M059J (cell line): ENCODE measurements around the gene SLC39A6. TPM values are rescaled to one million over a fixed set of nuclear protein-coding genes. Genes with fewer than 3 reads are reported as not detected.
"Not testable (repeated sequence)": the region's sequence is repeated elsewhere in the genome, so short reads cannot be mapped to it uniquely, and the experiment has no call there.

Experiments
- DNase-seq: peaks from one replicate; pipeline ENCODE4 v3.0.0-alpha.2; 2012; ENCODE audit warnings: low read depth
- total RNA-seq: library from RNA; depleted of rRNA; stranded (reverse); fragments of >200 nt; shearing (Covaris generic); gene quantifications from 2 replicates; pipeline ENCODE4 v1.2.3, GENCODE V29; 2014; rRNA removed

SLC39A6 gene
- total RNA-seq, result 80.1 and 101 TPM in 2 replicates

- peak; percentile 95 for DNase-seq
Measured at GRCh38 chr18:36129300-36130038, at the start of gene SLC39A6, which contains the start of gene ELP2. Gene SLC39A6, minus strand, starts transcription at chr18:36129340. Its CDS starts 2,333 bp downstream, at chr18:36127007. Gene ELP2, plus strand, starts transcription at chr18:36129899. Its CDS starts 35 bp downstream, at chr18:36129934.

GRCh38 chr18:36177913-36178312 lies 48.8 kb upstream of the SLC39A6 start:
- no peak for DNase-seq

GRCh38 chr18:36176711-36177110 lies 47.6 kb upstream of the SLC39A6 start:
- DNase-seq, result peak; percentile 97

- peak; percentile 84 for DNase-seq
Measured at GRCh38 chr18:36176177-36176584, 47.0 kb upstream of the SLC39A6 start.

DNA sequence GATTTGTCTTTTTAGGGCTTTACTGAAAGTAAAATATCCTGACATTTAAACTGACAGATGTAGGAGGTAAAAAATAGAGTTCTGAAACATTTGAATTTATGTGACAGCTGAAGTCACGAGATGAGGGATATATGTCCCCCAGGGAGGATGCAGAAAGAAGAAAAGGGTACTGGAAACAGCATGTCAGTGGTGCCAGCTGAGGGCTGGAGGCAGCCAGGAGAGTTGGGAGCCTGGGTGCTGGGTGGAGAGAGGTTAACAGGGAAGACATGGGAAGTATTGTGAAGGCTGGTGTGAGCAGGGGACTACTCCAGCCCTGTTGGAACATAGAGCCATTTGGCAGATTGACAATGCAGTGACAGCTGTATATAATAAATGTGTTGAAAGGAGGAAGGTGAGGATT lies 46.3 kb upstream of the SLC39A6 start:
- no peak for DNase-seq

DNA sequence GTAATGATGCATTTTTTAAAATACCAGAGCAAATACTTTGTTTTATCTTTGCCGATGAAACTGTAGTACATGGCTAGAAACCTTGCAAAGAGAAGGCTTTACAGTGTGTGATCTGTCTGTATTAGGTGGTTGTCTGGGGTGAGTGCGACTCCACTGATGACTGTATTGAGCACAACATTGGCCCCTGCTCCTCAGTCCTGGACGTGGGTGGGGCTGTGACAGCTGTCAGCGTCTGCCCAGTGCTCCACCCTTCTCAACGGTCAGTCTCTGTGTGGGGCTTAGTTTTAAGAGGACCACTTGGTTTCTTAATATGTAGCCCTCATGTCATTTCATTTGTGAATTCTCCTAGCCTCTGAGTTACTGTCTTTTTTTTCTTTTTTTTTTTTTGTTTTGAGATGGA lies 40.8 kb upstream of the SLC39A6 start:
- DNase-seq, result no peak

GRCh38 chr18:36168296-36168695 lies 39.2 kb upstream of the SLC39A6 start:
- not testable (repeated sequence) for DNase-seq

DNA sequence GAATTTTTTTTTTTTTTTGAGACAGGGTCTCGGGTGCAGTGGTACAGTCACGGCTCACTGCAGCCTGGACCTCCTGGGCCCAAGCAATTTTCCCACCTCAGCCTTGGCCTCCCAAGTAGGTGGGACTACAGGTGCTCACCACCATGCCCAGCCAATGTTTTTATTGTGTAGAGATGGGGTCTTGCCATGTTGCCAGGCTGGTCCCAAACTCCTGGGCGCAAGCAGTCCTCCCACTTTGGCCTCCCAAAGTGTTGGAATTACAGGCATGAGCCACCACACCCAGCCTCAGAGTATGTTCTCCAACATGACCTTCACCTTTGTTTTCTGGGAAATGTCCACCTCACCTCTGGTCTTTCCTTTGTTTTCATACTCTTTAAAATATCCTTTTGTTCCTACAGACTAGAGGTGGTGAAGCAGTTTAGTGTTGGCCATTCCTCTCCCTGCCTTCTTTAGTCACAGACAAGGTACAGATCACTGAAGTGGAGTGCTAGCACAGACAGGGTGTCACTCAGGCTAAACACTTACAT lies 38.6 kb upstream of the SLC39A6 start:
- DNase-seq, result no peak

GRCh38 chr18:36162981-36163380 lies 33.8 kb upstream of the SLC39A6 start:
- no peak for DNase-seq

DNA sequence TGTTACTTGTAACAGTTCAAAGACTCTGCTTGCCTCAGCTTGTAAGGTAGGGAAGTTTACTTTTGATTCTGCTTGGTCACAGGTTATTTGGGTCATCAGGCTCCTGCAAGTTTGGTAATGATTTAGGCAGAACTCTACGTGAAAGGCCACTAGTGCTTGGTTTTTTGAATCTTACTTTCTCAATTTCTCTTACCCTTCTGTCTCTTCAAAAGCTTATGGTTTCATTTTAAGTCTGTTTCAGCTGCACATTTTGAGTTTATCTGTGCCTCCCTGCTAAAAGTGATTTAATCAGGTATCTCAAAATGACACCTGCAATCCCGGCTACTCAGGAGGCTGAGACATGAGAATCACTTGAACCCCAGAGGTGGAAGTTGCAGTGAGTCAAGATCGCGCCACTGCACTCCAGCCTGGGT lies 31.8 kb upstream of the SLC39A6 start:
- DNase-seq, result no peak

- DNase-seq, result peak; percentile 72
Measured at GRCh38 chr18:36158266-36158867, 29.2 kb upstream of the SLC39A6 start.

- no peak for DNase-seq
Measured at GRCh38 chr18:36157441-36157840, 28.3 kb upstream of the SLC39A6 start.

- peak; percentile 39 for DNase-seq
Measured at GRCh38 chr18:36155851-36156757, 27.0 kb upstream of the SLC39A6 start.

DNA sequence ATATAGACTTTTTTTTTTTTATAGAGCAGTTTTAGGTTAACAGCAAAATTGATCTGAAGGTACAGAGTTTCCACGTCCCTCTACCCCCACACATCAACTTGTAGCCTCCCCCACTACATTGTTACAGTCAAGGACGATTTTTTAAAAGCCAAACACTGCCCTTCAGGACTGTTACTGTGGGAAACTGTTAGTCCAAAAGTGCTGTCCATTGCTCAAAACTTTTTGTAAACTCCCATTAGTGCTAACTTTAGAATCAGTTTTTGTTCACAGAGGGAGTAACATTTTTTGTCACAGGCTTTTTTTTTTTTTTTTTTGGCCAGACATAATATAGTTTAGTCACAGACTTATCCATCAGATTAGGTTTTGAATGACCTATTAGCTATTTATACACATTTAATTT lies 24.6 kb upstream of the SLC39A6 start:
- DNase-seq, result no peak

- peak; percentile 64 for DNase-seq
Measured at GRCh38 chr18:36153203-36153602, 24.1 kb upstream of the SLC39A6 start.

DNA sequence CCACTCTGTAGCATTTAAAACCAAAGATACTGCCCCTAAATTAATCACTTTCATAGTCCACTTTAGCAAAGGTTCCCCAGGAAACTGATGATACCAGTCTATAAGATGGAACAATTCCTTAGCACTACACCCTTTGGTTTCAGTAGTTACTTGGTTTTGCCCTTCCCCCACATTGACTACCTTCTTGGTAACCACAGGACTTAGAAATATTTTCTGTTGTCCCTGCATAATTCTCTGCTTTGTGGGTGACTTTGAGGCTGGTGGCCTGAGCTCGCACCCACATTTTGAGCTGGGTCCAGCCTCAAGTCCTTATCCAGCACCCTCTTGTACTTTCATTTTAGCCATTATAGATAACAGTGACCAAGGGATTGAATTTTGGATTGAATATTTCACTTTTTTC lies 23.6 kb upstream of the SLC39A6 start:
- DNase-seq, result peak; percentile 30

- no peak for DNase-seq
Measured at GRCh38 chr18:36149514-36150289, 20.6 kb upstream of the SLC39A6 start.

GRCh38 chr18:36143391-36143790 lies 14.3 kb upstream of the SLC39A6 start:
- DNase-seq, result no peak

DNA sequence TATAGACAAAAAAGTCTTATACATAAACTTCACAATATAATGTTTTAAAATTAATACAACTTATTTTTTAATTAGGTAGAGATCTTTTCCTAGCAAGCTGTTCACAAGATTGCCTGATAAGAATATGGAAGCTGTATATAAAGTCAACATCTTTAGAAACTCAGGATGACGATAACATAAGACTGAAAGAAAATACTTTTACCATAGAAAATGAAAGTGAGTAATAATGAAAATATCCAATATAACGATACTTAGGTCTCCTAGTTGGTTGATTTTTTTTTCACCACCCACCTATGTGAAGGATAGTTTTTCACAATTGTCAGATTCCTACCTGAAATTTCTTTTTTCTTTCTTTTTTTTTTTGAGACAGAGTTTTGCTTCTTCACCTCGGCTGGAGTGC lies 13.6 kb upstream of the SLC39A6 start:
- DNase-seq, result no peak

- no peak for DNase-seq
Measured at GRCh38 chr18:36141576-36141975, 12.4 kb upstream of the SLC39A6 start.

- no peak for DNase-seq
Measured at GRCh38 chr18:36139245-36139644, 10.1 kb upstream of the SLC39A6 start.
